DND-41 (cell line): Measurements from ENCODE around the gene ACSL6.

Source experiments
- CTCF ChIP-seq: IDR thresholded peaks from 2 replicates; pipeline ENCODE4 v1.5.1; 2012; ENCODE audit warnings: borderline replicate concordance, low read length, moderate library complexity, mild to moderate bottlenecking; ENCODE audit not compliant: poor library complexity, severe bottlenecking; ENCODE audit errors: extremely low read depth
- EZH2 ChIP-seq: IDR thresholded peaks from 3 replicates; pipeline ENCODE4 v1.6.1; 2012; ENCODE audit warnings: borderline replicate concordance, low read depth, mild to moderate bottlenecking, moderate library complexity, low read length, inconsistent platforms; ENCODE audit not compliant: severe bottlenecking

GRCh38 chr5:131906668-131907067 is 104.8 kb downstream of the ACSL6 start:
- TF ChIP-seq CTCF, result no peak
- no peak for TF ChIP-seq EZH2
